GM19238 (cell line): ENCODE measurements around the gene TLE5.
"Not testable (repeated sequence)": the region's sequence is repeated elsewhere in the genome, so short reads cannot be mapped to it uniquely, and the experiment has no call there.

Experiments
- DNase-seq: peaks from one replicate; pipeline ENCODE4 v3.0.0; 2011; ENCODE audit warnings: low spot score; ENCODE audit not compliant: insufficient read length

Gene TLE5

DNA sequence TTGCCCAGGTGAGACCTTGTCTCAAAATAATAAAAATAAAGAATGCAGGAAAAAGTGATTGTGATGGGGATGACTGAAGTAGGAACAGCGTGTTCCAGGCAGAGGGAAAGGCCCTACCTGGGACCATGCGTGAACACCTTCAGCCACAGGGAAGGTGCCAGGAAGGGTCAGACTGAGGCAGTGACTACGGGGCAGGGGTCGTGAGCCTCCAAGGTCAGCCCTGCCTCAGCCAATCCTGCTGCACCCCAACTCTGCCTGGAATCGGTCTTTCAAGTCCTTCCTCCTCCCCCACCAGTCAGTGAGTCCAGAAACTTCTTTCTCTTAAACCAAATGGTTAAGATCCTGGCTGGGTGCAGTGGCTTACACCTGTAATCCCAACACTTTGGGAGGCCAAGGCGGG lies 17.1 kb downstream of the TLE5 start:
- no peak for DNase-seq

DNA sequence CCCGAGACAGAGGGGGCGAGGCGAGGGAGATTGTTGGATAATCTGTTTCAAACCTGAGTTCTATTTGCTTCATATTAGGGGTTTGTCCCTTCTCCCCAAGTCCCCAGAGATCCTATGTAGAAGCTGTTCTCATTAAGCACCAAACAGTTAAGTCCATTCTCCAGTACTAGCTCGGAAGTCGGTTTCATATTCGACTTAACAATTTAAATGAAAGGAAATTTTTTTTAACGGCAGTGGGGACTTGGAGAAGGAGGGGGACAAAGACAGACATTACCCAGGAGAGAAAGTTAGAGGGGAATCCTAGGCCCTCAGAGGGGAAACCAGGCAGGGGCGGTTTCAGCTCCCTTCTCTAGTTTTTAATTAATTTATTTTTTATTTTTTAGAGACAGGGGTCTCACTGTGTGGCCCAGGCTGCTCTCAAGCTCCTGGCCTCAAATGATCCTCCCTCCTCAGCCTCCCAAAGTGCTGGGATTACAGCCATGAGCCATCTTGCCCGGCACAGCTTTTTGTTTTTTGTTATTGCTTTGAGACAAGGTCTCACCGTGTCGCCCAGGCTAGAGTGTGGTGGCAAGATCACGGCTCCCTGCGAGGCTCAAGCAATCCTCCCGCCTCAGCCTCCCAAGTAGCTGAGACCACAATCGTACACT lies 19.6 kb downstream of the TLE5 start:
- no peak for DNase-seq

DNA sequence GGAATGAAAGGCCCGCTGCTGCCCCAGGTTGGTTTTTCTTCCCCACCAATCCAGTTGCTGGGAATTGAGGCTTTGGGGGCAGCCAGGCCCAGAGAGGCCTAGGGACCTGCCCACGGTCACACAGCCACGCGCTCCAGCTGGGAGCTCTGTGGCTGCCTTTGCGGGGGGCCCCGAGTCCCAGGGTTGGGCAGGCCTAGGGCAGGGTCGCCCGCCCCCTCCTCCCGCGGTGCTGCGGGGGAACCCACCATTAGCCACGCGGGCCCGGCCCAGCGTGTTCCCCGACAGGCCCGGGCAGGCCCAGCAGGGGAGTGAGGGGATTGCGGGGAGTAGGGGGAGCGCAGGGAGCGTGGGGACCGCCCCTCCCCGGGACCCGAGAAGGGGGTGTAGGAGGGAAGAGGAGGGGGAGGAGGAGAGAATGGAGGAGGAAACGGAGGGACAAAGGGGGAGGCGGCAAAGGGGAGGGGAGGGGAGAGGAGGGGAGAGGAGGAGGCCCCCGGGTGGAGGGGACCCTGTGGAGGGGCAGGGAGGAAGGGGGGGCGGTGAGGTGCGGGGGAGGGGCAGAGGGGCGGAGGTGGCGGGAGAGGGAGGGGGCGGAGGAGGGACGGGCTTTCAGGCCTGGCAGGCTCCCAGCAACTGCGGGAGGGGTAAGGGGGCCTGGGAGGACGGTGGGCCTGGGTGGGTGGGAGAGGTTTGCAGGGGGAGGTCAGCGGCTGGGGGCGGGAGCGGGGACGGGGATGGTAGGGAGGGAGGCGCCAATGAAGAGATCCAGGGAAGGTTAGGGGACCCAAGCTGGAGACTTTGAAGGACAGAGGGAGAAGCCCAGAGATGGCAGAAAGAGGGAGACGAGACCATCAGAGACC lies 20.3 kb downstream of the TLE5 start:
- DNase-seq, result no peak

DNA sequence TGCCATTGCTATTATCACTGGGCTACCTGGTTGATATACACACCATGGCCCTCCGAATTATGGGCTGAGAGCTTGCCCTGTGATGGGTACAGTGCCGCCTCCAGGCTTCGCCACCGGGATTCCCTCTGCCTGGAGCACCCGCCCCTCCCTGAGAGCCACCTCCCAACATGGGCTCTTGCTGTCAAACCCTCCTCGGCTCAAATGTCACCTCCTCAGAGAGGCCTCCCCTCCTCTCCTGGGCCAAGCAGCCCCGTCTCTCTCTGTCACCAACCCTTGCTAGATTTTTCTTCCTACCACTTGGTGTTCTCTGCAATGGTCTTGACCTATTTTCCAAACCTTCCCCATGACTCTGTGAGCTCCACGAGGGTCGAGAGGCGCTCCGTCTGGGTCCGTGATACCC lies 21.0 kb downstream of the TLE5 start:
- no peak for DNase-seq

DNA sequence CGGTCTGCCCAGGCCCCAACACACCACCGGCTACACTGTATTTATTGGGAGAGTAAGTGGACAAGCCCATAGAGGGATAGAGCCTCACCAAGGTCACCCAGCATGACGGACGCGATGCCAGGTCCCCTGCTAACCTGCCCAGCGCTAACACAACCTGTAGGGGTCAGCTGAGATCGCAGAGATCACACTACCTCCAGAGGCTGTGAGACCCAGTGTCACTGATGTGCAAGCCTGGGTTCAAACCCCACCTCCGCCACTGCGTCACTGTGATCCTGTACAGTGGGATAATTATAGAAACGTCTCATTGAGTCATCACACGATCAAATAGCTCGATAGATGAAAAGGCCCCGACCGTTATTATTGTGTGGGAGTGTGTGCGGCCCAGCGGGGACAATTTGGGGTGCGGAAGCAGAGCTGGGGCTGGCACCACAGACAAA lies 22.6 kb downstream of the TLE5 start:
- DNase-seq, result no peak

DNA sequence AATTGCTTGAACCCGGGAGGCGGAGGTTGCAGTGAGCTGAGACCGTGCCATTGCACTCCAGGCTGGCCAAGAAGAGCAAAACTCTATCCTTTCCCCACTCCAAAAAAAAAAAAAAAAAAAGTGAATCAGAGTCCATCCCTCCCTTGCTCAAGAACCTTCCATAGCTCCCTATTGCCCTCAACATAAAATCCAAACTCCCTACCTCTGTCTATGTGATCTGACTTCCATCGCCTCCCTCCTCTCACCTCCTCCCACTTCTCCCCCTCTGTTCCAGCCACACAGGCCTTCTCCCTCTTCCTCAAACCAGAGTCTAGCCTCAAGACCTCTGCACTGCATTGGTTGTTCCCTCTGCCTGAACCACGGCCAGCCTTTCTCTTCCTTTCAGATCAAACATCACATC lies 23.2 kb downstream of the TLE5 start:
- no peak for DNase-seq

DNA sequence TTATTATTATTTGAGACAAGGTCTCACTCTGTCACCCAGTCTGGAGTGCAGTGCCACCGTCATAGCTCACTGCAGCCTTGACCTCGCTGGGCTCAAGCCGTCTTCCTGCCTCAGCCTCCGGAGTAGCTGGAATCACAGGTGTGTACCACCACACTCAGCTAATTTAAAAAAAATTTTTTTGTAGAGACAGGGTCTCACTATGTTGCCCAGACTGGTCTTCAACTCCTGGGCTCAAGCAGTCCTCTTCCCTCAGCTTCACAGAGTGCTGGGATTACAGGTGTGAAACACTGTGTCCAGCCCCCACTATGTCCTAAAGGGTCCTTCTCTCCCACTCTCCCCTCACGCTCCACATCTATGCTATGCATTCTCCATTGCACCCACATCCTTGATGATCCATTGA lies 24.1 kb downstream of the TLE5 start:
- no peak for DNase-seq

DNA sequence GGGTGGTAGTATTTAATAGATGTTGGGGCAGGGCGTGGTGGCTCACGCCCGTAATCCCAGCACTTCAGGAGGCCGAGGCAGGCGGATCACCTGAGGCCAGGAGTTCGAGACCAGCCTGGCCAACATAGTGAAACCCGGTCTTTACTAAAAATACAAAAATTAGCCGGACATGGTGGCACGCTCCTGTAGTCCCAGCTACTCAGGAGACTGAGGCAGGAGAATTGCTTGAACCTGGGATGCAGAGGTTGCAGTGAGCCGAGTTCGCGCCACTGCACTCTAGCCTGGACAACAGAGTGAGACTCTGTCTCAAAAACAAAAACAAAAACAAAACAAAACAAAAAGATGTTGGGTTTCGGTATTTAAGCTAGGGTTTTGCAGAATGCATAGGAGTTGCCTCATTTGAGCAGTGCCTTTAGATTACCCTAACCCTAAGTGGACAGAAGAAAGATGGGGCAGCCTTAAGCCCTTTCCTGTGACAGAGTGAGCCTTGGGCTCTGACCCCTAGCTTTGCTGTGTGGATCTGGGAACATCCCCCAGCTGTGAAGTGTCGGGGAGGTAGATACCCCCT lies 25.2 kb downstream of the TLE5 start:
- DNase-seq, result not testable (repeated sequence)

DNA sequence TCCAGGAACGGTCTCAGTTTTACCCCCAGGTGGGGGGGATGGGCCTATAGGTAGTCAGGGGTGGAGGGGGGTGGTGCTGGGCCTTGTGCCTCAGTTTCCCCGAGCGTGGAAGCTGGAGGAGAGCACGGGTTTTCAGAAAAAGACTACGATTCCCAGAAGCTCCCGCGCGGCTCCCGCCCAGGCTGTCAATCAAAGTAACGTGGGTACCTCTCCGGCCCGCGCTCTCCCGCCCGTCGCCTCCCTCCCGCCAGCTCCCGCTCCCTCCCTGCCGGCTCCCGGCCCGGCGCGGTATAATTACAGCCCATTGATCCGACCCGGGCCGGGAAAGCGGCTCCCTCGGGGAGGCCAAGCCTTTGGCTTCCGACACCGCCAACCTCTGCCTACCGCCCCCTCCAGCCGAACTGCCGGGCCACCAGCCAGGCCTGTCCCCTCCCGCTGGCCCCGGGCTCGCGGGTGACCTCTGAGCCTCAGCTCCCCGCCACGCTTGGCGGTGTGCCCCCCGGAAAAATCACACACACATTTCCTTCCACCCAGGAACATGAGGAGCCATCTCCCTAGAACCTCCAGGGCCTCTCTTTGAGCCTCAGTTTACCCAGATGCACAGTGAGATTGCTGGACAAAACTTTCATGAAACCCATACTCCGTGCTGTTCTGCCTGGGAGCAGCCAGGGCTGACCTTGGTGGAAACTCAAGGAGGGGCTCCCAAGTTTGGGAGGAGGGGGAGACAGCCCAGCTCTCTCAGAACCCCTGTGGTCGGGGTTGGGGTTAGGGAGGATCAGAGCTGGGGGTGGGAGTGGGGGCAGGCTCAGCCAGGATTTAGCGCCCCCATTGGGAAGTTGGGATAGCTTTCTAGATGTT lies 25.9 kb downstream of the TLE5 start:
- DNase-seq, result peak; percentile 83

DNA sequence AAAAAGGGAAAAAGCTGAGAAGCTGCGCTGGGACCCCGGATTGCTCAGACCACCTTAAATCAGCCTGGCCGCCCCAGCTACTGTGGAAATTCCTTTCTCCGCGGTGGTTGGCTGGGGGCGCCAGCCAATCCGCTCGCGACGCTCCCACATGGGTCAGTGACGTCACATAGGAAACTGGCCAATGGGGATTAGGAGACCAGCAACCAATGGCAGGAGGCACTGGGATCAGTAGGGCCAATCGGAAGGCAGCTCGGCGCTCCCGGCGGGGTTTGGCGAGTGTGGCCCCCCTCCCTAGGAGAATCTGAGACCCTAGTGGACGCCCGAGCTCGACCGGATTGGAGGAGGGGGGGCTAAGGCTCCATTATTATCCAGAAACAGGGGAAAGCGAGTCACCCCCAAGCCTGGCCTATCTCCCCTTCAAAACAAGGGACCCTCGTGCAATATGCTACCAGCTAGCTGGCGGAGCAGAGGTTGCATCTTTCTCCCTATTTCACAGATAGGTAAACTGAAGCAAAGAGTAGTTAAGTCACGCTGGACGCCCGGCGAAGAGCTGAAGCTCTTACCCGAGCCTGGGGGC lies 26.7 kb downstream of the TLE5 start:
- DNase-seq, result peak; percentile 100

DNA sequence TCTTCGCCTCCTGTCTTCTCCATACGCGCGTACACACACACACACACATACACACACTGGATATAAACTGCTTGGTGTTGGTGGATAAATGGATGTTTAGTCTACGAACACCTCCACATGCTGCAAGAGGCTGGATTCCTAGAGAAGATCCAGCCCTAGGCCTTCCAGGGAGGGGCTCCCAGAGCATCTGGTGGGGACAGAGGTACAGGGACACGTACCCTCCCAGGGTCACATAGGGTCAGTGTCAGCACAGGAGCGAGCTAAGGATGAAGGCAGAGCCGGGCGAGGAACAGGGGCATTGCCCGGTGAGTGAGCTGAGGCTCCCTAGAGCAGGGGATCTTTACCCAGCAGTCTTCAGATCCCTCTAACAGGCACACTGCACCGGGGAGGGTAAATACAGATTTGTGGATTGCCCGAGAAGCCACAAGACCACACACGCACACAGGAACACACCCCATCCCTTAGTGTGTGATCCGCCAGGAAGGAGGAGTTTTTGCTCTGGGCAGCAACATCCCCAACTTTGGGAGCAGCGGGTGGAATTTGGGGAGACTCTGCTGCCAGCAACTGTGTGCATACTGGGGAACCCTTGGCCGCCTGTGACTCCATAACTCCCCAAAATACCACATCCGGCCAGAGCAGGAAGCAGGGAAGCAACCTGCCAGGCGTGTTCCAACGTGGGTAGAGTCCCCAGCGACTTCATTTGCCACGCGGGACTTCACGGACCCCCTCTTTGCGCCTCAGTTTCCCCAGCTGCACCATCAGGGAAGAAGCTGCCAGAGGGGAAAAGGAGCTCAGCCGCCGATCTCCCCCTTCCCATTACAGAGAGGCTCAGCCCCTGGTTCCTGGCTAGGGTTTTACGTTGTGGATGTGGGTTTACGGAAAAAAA lies 27.4 kb downstream of the TLE5 start:
- DNase-seq, result no peak

DNA sequence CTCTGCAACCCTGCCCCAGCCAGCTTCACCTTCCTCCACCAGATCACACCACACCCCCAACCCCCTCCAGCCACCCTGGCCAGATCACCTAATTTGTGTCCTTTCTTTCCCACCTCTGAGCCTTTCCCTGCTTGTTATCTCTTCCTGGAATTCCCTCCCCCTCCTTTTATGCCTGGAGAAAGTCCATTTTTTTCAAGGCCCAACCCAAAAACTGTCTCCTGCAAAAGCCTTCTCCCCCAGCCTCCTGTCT lies 28.0 kb downstream of the TLE5 start:
- no peak for DNase-seq

DNA sequence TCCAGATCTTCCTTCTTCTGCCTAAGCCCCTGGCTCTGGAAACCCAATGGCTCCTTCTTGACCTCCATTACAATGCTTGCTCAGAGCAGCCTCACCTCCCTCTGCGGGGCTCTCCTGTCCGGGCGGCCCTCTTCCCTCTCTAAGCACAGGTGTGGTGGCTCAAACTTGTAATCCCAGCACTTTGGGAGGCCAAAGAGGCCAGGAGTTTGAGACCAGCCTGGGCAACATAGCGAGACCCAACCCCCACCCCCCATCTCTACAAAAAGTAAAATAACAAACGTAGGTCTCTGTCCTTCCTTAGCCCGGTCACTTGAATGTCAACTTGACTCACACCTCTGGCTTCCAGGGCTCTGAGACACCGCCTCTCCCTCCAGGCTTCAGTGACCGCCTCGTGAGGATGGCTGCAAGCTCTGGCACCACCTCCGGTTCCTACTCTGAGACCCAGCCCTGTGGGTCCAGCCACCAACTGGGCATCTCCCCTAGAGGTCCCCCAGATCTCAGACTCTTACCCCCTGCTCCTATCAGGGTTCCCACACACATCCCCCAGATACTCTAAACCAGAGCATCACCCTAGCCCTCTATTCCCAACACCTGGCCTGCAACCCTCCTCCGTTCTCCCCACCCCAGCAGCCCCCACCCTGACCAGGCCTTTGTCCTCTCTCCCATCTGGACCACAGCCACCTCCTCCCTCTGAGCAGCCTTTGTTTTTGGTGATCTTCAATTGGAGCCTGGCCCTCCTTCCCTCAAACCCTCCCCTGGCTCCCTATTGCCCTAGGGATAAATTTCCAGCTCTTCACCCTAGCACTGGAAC lies 28.5 kb downstream of the TLE5 start:
- no peak for DNase-seq

DNA sequence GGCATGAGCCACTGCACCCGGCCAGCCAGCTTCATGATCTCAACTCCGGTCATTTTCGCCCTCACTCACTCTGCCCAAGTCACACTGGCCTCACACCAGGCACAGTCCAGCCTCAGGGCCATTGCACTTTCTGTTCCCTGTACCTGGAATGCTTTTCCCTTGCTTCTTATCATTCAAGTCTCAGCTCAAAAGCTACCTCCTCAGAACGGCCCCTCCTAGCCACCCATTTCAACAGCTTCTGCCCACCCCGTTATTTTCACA lies 30.8 kb downstream of the TLE5 start:
- no peak for DNase-seq

DNA sequence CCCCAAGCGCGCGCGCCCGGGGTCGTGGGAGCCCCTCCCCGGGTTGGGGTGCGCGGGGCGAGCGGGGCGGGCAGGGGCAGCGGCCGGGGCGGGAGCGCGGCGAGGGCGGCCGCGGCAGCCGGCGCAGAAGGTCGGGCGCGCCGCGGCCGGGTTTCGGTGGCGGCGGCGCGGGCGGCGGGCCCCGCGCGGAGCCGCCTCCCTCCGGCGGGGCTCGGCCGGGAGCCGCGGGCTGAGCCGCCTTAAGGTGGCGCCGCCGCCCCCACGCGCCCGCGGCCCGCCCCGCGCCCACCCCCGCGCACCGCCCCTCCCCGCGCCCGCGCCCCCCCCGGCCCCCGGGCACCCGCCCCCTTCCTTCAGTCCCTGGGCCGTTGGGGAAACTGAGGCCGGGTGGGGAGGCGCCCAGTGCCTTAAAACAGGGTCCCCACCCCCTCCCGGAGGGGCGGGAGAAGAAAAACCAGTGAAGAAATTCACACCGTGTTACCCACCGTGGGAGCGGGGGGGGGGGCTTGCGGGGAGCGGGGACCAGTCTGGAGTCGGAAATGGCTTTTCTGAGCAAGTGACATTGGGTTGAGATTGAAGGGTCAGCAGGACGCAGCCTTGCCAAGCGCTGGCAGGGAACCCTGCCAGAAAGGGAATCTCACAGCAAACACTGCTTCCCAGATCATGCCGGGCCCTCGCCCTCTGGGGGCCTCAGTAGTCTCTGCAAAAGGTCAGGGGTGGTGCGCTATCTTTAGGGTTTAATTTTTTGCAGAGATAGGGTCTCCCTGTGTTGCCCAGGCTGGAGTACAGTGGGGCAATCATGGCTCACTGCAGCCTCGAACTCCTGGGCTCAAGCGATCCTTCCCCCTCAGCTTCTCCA lies 33.0 kb downstream of the TLE5 start, which contains the start of gene TLE2:
Gene TLE2, minus strand, starts transcription at position 216 of the 859 bp plus-strand sequence. CDS start 376 bp downstream, outside the sequence.
- no peak for DNase-seq

DNA sequence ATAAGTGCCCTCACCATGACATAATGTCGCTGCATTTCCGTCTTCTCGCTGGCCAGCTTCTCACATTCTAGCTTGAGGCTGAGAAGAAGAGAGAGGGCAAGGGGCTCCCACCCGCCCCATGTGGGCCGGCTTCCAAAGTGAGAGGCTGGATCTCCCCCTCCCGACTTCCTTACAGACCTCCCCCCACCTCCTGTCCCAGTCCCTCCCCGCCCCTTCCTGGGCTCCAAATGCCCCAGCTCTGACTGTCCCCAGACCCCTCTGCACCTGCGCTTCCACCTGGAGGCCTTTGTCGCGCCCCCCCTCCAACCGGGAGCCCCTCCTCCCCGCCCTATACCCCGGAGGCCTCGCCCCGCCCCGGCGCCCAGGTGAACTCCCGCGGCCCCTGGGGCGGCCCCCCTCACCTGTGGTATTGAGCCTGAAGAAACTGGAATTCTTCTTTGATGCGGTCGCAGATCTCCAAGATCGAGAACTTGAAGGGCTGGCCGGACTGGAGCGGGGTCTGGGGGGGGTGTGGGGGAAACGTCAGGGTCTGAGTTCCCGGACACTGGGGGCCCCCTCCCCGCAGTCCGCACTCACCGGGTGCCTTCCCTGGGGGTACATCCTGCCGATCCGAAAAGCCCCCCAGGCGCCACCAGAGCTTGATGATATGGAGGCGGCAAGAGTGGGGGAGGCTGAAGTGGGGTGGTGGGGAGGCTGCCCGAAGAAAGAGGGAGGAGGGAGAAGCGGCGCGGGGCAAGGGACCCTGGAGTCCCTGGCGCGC lies 33.8 kb downstream of the TLE5 start:
- DNase-seq, result no peak

DNA sequence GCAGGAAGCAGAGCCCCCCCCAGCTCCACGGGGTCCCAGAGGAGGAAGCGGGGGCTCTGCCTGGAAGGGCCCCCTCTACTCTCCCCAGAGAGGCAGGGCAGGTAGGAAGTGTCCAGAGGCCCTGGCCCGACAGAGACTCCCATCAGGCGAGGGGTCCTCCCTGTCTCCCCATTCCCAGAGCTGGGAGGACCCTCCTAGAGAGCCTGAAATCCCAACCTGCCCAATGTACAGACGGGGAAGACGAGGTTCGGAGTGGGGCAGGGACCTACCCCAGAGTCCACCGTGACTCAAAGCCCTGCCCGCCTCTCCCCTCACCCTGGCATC lies 34.4 kb downstream of the TLE5 start:
- no peak for DNase-seq

DNA sequence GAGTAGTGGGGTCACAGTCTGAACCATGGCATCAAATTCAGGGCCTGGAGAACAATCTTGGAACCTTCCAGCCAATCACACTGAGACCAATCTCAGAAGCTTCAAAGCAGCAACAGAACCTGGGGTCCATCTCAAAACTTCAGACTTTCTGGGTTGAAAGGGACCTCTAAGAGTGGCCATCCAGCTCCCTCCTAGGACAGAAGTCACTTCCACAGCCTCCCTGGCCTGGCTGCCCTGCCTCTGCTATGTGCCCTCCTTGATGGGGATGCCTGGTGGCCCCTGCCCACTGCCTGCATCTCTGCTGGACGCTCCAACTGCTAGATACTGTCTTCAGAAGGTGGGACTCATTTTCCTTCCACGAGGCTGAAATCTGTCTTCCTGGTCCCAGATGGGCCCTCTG lies 35.0 kb downstream of the TLE5 start:
- DNase-seq, result no peak
